ENCODE measurements around the gene GPAM. TPM values are rescaled to one million over a fixed set of nuclear protein-coding genes. Genes with fewer than 3 reads are reported as not detected.

The GPAM gene
- total and polyA plus RNA-seq, 2 experiments from 2014 or later = 4.7 to 11.1 TPM

DNA sequence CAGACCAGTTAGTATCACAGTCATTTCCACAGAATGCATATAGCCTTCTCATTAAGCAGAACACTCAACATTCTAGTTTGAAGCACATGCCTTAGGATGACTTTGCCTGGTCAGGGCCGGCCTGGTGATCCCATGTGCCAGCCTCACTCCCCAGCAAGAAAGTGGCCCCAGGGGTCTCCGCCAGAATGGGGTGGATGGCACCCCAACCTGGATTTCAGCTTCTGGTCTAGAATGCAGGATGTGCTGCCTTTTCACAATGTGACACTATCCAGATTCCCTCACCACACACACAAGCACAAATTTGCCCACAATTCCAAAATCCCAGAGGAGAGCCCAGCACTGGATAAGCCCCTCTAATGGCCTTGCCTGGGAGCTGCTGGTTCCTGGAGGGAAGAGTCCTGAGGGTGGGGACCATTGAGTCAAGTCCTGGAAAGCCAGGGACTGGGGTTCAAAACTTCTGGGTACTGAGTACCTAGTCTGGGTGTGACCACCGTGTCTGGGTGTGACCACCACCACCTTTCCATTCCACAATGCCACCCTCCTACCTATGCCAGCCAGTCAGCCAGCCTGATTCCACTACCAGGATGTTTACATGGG lies 41.5 kb upstream of the GPAM start:
- no peak overlapping the region for H3K4me3 ChIP-seq
- no peak overlapping the region for H3K27ac ChIP-seq
- DNase-seq (ENCODE audit: low read depth in 1 of 2, low spot score in 1 of 2) = no peak
- H3K36me3 ChIP-seq = no peaks in the 10 kb centered on the region
- TF ChIP-seq, protein P1, sequence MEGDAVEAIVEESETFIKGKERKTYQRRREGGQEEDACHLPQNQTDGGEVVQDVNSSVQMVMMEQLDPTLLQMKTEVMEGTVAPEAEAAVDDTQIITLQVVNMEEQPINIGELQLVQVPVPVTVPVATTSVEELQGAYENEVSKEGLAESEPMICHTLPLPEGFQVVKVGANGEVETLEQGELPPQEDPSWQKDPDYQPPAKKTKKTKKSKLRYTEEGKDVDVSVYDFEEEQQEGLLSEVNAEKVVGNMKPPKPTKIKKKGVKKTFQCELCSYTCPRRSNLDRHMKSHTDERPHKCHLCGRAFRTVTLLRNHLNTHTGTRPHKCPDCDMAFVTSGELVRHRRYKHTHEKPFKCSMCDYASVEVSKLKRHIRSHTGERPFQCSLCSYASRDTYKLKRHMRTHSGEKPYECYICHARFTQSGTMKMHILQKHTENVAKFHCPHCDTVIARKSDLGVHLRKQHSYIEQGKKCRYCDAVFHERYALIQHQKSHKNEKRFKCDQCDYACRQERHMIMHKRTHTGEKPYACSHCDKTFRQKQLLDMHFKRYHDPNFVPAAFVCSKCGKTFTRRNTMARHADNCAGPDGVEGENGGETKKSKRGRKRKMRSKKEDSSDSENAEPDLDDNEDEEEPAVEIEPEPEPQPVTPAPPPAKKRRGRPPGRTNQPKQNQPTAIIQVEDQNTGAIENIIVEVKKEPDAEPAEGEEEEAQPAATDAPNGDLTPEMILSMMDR (IDR thresholded peaks at IDR 0.05; ENCODE audit: low read depth, low read length) = no peak
- peaks cover 3% of the 10 kb centered on the region for H3K9me3 ChIP-seq (ENCODE audit: low read depth)
- no peaks in the 10 kb centered on the region for H3K4me1 ChIP-seq (ENCODE audit: low read depth)
- H3K27me3 ChIP-seq = no peaks in the 10 kb centered on the region

DNA sequence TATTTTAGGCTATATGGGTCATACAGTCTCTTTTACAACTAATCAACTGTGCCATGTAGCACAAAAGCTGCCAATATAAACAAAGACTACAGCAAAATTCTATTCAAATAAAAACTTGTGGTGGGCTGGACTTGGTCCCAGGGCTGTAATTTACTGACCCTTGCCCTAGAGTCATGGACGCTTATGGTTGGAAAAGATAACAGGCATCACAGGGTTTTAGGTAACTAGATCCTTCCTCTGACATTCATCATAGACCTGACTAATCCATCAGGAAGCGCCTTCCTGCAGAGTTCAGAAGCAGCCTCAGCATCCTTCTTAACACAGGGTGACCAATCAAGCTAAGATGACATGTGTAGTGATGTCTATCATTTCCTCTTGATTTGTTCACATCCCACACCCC lies 40.2 kb upstream of the GPAM start:
- H3K9me3 ChIP-seq (ENCODE audit: low read depth) = peaks cover 3% of the 10 kb centered on the region
- H3K27me3 ChIP-seq = no peaks in the 10 kb centered on the region
- TF ChIP-seq, protein P1 (IDR thresholded peaks at IDR 0.05; ENCODE audit: low read depth, low read length) = no peak
- H3K4me1 ChIP-seq (ENCODE audit: low read depth) = no peaks in the 10 kb centered on the region
- H3K36me3 ChIP-seq = no peaks in the 10 kb centered on the region
- no peak overlapping the region for H3K27ac ChIP-seq
- no peak overlapping the region for H3K4me3 ChIP-seq
- DNase-seq (ENCODE audit: low read depth in 1 of 2, low spot score in 1 of 2) = no peak

DNA sequence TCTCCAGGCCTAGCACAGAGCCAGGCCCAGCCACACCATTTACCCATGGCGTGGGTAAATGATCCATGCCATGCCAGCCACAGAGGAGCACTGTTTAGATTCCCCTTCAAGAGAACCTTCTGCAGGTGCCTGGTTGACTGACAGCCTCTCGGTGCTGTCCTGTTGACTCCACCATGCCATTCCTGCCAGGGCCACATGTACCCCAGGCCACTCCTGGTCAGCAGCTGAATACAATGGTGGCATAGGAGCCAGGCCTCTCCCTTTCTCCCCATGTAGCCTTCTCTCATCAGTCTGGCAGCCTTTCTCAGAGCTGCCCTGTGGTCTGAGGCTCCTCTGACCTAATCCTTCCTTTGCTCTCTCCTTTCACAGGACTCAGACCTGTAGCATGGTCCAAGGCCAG lies 39.2 kb upstream of the GPAM start:
- Histone ChIP-seq H3K4me1 (ENCODE audit: low read depth) (no peaks in the 10 kb centered on the region), H3K36me3 (no peaks in the 10 kb centered on the region), H3K27ac (no peak overlapping the region), H3K27me3 (no peaks in the 10 kb centered on the region), H3K4me3 (no peak overlapping the region), H3K9me3 (ENCODE audit: low read depth) (peaks cover 3% of the 10 kb centered on the region)
- DNase-seq (ENCODE audit: low read depth in 1 of 2, low spot score in 1 of 2) = no peak
- TF ChIP-seq, protein P1 (IDR thresholded peaks at IDR 0.05; ENCODE audit: low read depth, low read length) = no peak

DNA sequence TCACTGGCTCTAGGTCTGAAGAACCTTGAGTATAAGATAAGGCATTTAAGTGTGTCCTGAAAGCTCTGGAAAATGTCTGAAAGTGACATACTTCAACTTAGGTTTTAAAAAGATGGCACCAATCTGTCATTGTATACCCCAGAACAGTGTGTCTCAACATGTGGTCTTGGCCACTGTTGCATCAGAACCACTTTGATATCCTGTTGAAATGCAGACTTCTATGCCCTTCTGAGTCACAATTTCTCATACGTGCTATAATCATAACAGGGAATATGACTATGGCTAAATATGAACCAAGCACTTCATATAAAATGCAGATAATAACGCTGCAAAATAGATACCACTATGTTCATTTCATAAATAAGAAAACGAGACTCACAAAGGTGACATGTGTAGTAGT lies 38.0 kb upstream of the GPAM start:
- Histone ChIP-seq H3K27me3 (no peaks in the 10 kb centered on the region), H3K9me3 (ENCODE audit: low read depth) (peaks cover 3% of the 10 kb centered on the region), H3K36me3 (no peaks in the 10 kb centered on the region), H3K4me3 (no peak overlapping the region), H3K4me1 (ENCODE audit: low read depth) (no peaks in the 10 kb centered on the region), H3K27ac (no peak overlapping the region)
- TF ChIP-seq, protein P1 (IDR thresholded peaks at IDR 0.05; ENCODE audit: low read depth, low read length) = no peak
- no peak for DNase-seq (ENCODE audit: low read depth in 1 of 2, low spot score in 1 of 2)

DNA sequence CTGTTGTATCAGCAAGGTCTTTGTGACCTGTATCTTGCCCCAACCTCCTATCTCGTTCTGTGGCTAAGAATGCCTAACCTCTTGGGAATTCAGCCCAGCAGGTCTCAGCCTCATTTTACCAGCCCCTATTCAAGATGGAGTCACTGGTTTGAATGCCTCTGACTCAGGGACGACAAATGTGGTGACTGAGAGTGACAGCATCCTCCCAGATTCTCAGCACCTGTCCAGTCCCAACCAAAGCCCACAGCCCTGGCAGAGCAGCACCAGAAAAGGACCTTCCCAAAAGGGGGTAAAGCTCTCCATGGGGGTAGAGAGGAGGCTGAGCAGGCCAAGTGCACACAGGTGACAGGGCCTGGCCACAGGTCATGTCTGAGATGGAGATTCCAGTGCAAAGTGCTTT lies 35.4 kb upstream of the GPAM start:
- H3K4me3 ChIP-seq = no peak overlapping the region
- H3K9me3 ChIP-seq (ENCODE audit: low read depth) = peaks cover 3% of the 10 kb centered on the region
- DNase-seq (ENCODE audit: low read depth in 1 of 2, low spot score in 1 of 2) = no peak
- no peaks in the 10 kb centered on the region for H3K27me3 ChIP-seq
- TF ChIP-seq, protein P1 (IDR thresholded peaks at IDR 0.05; ENCODE audit: low read depth, low read length) = no peak
- no peaks in the 10 kb centered on the region for H3K36me3 ChIP-seq
- no peaks in the 10 kb centered on the region for H3K4me1 ChIP-seq (ENCODE audit: low read depth)
- H3K27ac ChIP-seq = no peak overlapping the region

DNA sequence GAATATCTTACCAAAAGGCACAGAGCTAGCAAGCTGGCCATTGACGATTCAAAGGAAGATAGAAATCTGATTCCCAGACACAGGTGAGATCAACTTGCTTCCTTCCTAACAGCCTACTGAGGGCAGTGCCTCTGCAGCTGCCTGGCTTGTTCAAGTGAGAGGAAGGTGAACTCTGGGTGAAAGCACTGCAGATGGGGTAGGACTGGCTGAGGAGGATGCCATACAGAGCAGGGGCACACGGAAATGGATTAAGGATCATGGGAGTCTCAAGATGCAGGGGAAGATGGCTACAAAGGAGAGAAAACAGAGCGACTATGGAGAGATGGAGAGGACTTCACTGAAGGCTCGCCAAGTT lies 34.4 kb upstream of the GPAM start:
- H3K4me1 ChIP-seq (ENCODE audit: low read depth) = no peaks in the 10 kb centered on the region
- no peaks in the 10 kb centered on the region for H3K27me3 ChIP-seq
- no peaks in the 10 kb centered on the region for H3K36me3 ChIP-seq
- TF ChIP-seq, protein P1 (IDR thresholded peaks at IDR 0.05; ENCODE audit: low read depth, low read length) = no peak
- DNase-seq (ENCODE audit: low read depth in 1 of 2, low spot score in 1 of 2) = no peak
- no peak overlapping the region for H3K27ac ChIP-seq
- no peak overlapping the region for H3K4me3 ChIP-seq
- peaks cover 3% of the 10 kb centered on the region for H3K9me3 ChIP-seq (ENCODE audit: low read depth)
